HG02642 (cell line): ENCODE measurements around the gene CDHR3.
"Not testable (repeated sequence)": the region's sequence is repeated elsewhere in the genome, so short reads cannot be mapped to it uniquely, and the experiment has no call there.

Experiments used
- ATAC-seq: cut with Tn5 transposase; IDR thresholded peaks from one replicate; pipeline ENCODE4 v1.9.1; 2021; ENCODE audit warnings: mild to moderate bottlenecking; ENCODE audit not compliant: unreplicated experiment, poor library complexity

CDHR3 gene

GRCh38 chr7:105958012-105958411, 5.1 kb upstream of the CDHR3 start:
- ATAC-seq = no peak

GRCh38 chr7:105962353-105962752, 711 bp upstream of the CDHR3 start:
- ATAC-seq = no peak

- no peak for ATAC-seq
These were observed 8.8 kb downstream of the CDHR3 start for GRCh38 chr7:105971845-105972244.

- ATAC-seq = no peak
These were observed 9.2 kb downstream of the CDHR3 start for GRCh38 chr7:105972276-105972675.

GRCh38 chr7:105974471-105974870, 11.4 kb downstream of the CDHR3 start:
- ATAC-seq = no peak

- ATAC-seq = no peak
These were observed 12.8 kb downstream of the CDHR3 start for GRCh38 chr7:105975770-105976417.

GRCh38 chr7:105976868-105977267, 13.8 kb downstream of the CDHR3 start:
- no peak for ATAC-seq

- ATAC-seq = no peak
These were observed 15.0 kb downstream of the CDHR3 start for GRCh38 chr7:105978035-105978434.

- ATAC-seq = no peak
These were observed 15.9 kb downstream of the CDHR3 start for GRCh38 chr7:105978974-105979373.

- no peak for ATAC-seq
These were observed 16.3 kb downstream of the CDHR3 start for GRCh38 chr7:105979405-105979804.

- ATAC-seq = no peak
These were observed 17.8 kb downstream of the CDHR3 start for GRCh38 chr7:105980645-105981396.

GRCh38 chr7:105982388-105982787, 19.3 kb downstream of the CDHR3 start:
- no peak for ATAC-seq

- ATAC-seq = not testable (repeated sequence)
These were observed 21.7 kb downstream of the CDHR3 start for GRCh38 chr7:105984808-105985207.

- ATAC-seq = no peak
These were observed 22.2 kb downstream of the CDHR3 start for GRCh38 chr7:105985229-105985628.

- no peak for ATAC-seq
These were observed 22.7 kb downstream of the CDHR3 start for GRCh38 chr7:105985672-105986215.

- ATAC-seq = no peak
These were observed 24.0 kb downstream of the CDHR3 start for GRCh38 chr7:105987046-105987445.

GRCh38 chr7:105988276-105988675, 25.2 kb downstream of the CDHR3 start:
- no peak for ATAC-seq

- no peak for ATAC-seq
These were observed 26.1 kb downstream of the CDHR3 start for GRCh38 chr7:105989191-105989590.

- ATAC-seq = no peak
These were observed 26.6 kb downstream of the CDHR3 start for GRCh38 chr7:105989686-105990085.

GRCh38 chr7:105990141-105990540, 27.1 kb downstream of the CDHR3 start:
- no peak for ATAC-seq

- no peak for ATAC-seq
These were observed 27.8 kb downstream of the CDHR3 start for GRCh38 chr7:105990727-105991453.
